ENCODE measurements around the gene EDC4. TPM values are rescaled to one million over a fixed set of nuclear protein-coding genes. Genes with fewer than 3 reads are reported as not detected.

Gene EDC4
- total and polyA plus RNA-seq, 2 donors from 2014 or later: 44.7 to 56.5 TPM

- H3K9me3 ChIP-seq (ENCODE audit: control insufficient read depth in 2 of 3, insufficient read depth in 1 of 3, low read length in 3 of 3): no peaks in the 10 kb centered on the region
- H3K4me3 ChIP-seq (ENCODE audit: low read length in 3 of 3): peak overlapping the region in 2 of 3 donors; percentile 64 to 96
- H3K27me3 ChIP-seq (ENCODE audit: control insufficient read depth, insufficient read depth, low read length): no peaks in the 10 kb centered on the region
- peak overlapping the region; percentile 66 to 95 (median 94) for H3K9ac ChIP-seq (ENCODE audit: low read length in 3 of 3)
- DNase-seq (no peak), FAIRE-seq (no peak)
- TF ChIP-seq CTCF (IDR thresholded peaks at IDR 0.05; ENCODE audit: borderline replicate concordance, extremely low read depth, insufficient read depth): no peak
- peak overlapping the region; percentile 98 to 100 for H3K27ac ChIP-seq (ENCODE audit: low read depth in 2 of 2, low read length in 2 of 2)
- intact Hi-C loops (cut with DNase I): no loop called here
- H3K36me3 ChIP-seq (ENCODE audit: control insufficient read depth in 2 of 3, insufficient read depth in 3 of 3, low read length in 3 of 3): no peaks in the 10 kb centered on the region
- H3K4me1 ChIP-seq (ENCODE audit: control insufficient read depth in 2 of 3, insufficient read depth in 2 of 3, low read depth in 1 of 3, low read length in 3 of 3): peaks cover 14 to 31% (median 31%) of the 10 kb centered on the region in 3 donors
These were observed 31.5 kb upstream of the EDC4 start for GRCh38 chr16:67841198-67841815.

- DNase-seq: peak; percentile 97 to 99 (median 97)
- H3K4me1 ChIP-seq (ENCODE audit: control insufficient read depth in 2 of 3, insufficient read depth in 2 of 3, low read depth in 1 of 3, low read length in 3 of 3): peaks cover 14 to 31% (median 31%) of the 10 kb centered on the region in 3 donors
- no peak for FAIRE-seq
- intact Hi-C loops (cut with DNase I): no loop called here
- no peaks in the 10 kb centered on the region for H3K36me3 ChIP-seq (ENCODE audit: control insufficient read depth in 2 of 3, insufficient read depth in 3 of 3, low read length in 3 of 3)
- no peaks in the 10 kb centered on the region for H3K27me3 ChIP-seq (ENCODE audit: control insufficient read depth, insufficient read depth, low read length)
- no peaks in the 10 kb centered on the region for H3K9me3 ChIP-seq (ENCODE audit: control insufficient read depth in 2 of 3, insufficient read depth in 1 of 3, low read length in 3 of 3)
- peak within 1 kb of the TSS; percentile 66 to 95 (median 94) for H3K9ac ChIP-seq (ENCODE audit: low read length in 3 of 3)
- TF ChIP-seq CTCF (IDR thresholded peaks at IDR 0.05; ENCODE audit: borderline replicate concordance, extremely low read depth, insufficient read depth): peak; percentile 91
- peak within 1 kb of the TSS; percentile 76 to 96 (median 94) for H3K4me3 ChIP-seq (ENCODE audit: low read length in 3 of 3)
- H3K27ac ChIP-seq (ENCODE audit: low read depth in 2 of 2, low read length in 2 of 2): peak within 1 kb of the TSS; percentile 98 to 100
These were observed 30.9 kb upstream of the EDC4 start, which contains the start of gene THAP11 for GRCh38 chr16:67841816-67842508. THAP11 (plus strand) TSS chr16:67842320; CDS start chr16:67842555, 235 bp downstream.

- Histone ChIP-seq H3K27ac (ENCODE audit: low read depth in 2 of 2, low read length in 2 of 2) (peak overlapping the region; percentile 98 to 100), H3K4me3 (ENCODE audit: low read length in 3 of 3) (peak overlapping the region; percentile 76 to 87 (median 77)), H3K36me3 (ENCODE audit: control insufficient read depth in 2 of 3, insufficient read depth in 3 of 3, low read length in 3 of 3) (no peaks in the 10 kb centered on the region), H3K9me3 (ENCODE audit: control insufficient read depth in 2 of 3, insufficient read depth in 1 of 3, low read length in 3 of 3) (no peaks in the 10 kb centered on the region), H3K9ac (ENCODE audit: low read length in 3 of 3) (peak overlapping the region; percentile 53 to 68 (median 66)), H3K4me1 (ENCODE audit: control insufficient read depth in 2 of 3, insufficient read depth in 2 of 3, low read depth in 1 of 3, low read length in 3 of 3) (peaks cover 14 to 35% (median 33%) of the 10 kb centered on the region in 3 donors), H3K27me3 (ENCODE audit: control insufficient read depth, insufficient read depth, low read length) (no peaks in the 10 kb centered on the region)
- FAIRE-seq (no peak), DNase-seq (peak; percentile 67 to 88 (median 73))
- intact Hi-C loops (cut with DNase I): no loop called here
- TF ChIP-seq CTCF (IDR thresholded peaks at IDR 0.05; ENCODE audit: borderline replicate concordance, extremely low read depth, insufficient read depth): peak; percentile 6
These were observed 30.1 kb upstream of the EDC4 start for GRCh38 chr16:67842509-67843342.

Measured in kidney (tissue), 14 donors.